Measurements from ENCODE around the gene UBL7.

Gene UBL7

DNA sequence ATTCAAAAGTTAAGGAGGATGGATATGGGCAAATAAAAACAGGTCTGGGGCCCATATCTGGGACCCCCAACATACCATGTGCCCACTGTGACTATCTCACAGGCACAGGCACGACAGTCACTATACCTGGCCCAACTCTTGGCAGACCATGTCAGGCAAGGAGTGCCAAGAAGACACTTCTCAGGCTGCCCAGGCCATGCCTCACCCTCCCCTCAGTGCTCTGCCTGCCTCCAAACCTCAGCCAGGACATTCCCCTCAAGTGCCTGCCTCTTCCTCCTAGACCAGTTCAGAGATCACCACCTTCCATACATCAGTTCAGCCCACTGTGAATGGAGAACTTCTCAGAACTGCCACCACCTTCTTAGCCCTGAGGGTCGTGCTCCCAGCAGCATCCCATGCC is 22.8 kb downstream of the UBL7 start:
- no peak for DNase-seq

DNA sequence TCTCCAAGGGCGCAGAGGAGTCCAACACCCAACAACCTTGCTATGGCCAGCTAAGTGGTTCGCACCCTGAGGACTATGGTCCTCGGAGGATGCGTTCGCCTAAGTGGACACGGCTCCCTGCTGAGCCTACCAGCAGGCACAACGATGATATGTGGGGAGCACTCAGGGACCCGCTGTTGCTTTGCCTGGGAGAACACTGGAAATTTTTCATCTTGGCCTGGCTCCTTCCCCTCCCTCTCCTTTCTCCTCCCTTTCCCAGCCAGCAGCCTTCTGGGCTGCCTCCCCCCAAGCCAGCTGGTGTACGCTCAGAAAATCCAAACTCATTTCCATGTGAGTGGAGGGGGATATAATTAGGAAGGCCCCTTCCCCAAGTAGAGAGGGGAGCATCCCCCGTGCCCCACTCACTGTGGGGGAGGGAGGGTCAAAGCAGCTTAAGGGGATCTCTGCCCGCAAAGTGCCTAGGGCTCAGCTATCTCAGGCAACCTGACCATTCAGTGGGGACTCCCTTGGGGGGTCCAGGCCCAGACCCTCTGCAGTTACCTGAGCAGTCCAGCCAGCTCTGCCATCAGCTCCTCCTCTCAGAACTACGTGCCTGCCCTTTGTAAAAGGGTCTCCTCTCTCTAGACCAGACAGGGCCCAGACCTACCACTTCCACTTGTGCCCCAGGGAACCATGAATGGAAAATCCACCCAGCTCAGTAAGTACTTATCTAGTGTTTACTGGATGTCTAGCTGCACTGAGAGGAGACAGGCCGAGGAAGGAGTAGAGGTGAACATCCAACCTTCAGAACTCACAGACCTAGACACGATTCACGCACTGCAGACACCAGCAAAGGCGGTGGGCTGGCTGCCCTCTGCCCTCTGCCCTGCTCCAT is 26.5 kb downstream of the UBL7 start:
- DNase-seq, result no peak

DNA sequence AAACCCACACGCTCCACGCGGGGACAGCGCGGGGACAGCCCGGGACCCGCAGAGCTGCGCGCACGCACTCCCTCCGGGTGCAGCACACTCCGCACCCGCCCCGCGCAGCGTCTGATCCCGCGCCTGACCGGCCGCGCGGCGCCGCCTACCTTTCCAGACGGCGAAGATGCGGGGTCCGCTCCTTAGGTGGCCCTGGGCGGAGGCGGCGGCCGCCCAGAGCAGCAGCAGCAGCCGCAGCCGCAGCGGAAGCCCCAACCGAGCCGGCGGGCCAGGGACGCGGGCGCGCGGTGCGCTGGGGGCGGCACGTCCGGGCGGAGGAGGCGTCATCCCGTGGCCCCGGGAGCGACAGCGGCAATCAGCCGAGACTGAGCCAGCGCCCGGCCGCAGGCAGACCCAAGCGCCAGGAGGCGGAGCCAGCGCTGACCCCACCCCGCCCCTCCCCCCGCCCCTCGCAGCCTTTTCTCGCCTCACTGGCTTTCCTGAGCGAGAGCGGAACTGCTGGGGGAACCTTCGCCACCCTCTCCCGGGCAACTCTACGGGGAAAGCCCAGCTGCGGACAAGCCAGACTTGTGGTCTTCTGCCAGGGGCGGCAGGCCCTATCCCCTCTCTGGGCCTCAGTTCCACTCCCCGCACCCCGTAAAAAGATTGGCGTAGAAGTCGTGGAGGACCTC is 27.2 kb downstream of the UBL7 start, which contains the start of gene SEMA7A:
Gene SEMA7A (minus strand): TSS at position 367 of the 671 bp plus-strand sequence. CDS start 40 bp downstream, at position 327.
- DNase-seq, result peak; percentile 5

DNA sequence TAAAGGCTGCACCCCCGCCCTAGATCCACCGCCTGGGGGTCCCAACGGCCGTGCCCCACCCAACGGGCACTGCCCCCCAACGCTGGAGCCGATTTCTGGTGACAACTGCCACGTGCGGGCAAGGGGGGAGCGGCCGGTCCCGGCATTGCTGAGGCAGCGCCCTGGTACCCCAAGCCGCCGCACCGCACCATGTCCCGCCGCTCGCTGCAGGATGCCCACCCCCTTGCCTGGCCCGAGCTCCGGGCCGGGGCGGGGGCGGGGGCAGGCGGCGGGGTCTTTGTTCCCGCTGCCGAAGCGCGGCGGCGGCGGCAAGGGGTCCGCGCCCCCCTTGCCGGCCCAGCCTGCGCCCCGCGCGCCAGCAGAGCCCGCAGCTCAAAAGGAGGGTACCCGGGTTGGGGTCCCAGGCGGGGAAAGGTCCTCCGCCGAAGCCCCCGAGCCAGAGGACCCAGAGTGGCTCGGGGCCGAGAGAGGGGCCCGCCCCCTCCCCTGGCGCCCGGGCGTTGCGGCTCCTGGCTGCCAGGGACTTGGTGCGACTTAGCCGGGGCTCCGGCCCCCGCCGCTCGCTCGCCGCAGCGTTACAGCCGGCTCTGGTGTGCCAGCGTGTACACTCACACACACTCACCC is 27.9 kb downstream of the UBL7 start:
- no peak for DNase-seq

DNA sequence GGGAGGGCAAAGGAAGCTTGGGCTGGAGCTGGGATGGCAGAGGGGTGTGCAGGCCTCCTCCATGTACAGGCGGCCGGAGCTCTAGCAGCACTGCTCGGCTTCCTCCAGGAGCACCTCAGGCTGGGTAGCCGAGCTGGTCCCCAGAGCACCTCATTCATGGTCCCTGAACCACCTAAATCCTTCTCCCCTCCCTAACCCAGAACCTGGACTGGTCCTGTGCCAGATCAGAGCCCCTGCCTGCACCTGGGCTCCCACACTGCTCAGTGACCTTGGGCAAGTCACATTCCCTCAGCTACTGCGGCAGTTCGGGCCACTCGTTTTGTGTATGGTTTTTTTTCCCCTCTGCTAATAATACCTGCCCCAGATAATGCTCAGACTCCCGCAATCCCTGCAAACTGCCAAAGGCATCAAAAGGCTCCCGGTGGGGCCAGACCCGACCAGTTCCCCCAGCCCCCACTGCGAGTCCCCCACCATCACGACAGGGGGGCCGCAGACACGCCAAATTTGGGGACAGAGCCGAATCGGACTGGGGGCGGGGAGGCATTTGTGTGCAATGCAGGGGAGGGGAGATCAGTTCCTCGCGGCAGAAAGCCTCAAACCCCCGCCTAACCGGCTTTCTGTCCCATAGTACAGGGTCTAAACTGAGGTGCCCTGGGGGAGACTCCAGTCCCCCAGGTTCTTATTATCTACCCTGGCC is 28.5 kb downstream of the UBL7 start:
- no peak for DNase-seq

DNA sequence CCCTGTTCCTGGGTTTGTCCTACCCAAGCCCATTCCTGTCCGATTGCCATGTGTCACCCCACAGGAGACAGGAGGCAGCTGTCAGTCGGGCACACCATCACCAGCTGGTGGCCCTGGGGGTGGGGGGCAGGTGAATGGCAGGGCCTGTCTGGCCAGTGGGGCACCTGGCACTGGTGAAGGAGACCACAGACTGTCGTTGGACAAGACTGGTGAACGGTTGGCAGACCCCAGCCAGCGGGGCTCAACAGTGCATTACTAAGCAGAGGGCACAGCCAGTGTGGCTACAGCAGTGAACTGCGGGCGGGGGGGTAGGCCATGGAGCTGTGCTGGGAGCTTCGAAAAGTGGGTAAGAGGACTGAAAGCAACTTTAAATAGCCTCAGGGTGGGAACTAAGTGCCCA is 29.3 kb downstream of the UBL7 start:
- DNase-seq, result no peak

DNA sequence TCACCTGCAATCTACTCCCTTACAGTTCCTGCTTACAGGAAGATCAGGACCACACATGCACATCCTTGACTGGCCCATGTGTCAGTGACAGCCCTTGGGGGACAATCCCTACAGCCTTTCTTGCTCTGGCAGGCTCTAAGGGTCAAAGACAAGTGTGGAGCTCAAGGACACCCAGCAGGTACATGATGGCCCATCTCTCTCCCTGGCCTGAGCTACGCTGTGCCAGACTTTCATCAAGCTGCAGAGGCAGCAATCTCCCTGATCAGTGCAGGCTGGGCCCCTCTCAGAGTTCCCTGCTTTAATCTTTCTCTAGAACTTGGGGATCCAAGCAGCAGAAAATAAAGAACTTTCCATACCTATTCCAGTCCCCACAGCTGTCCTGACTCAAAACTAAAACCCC is 29.8 kb downstream of the UBL7 start:
- DNase-seq, result no peak

DNA sequence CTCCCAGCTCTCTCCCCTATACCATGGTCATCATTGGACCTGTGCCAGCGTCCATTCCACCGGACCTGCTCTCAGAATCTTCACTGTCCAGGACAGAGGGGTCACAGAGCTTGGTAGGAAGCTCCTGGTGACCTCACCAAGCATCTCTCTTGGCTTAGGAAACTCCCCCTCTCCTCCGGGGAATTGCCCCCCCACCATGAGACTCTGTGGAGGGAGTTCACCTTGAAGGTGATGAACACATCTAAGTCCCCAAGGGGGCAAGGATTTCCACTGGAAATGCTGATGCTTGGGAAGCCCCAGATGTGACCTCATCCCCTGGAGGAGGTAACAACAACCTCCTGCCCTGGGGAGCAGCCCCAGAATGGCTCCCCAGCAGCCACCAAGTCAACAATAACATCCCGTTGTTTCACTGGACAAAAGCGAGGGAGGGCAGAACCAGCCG is 30.4 kb downstream of the UBL7 start:
- no peak for DNase-seq

DNA sequence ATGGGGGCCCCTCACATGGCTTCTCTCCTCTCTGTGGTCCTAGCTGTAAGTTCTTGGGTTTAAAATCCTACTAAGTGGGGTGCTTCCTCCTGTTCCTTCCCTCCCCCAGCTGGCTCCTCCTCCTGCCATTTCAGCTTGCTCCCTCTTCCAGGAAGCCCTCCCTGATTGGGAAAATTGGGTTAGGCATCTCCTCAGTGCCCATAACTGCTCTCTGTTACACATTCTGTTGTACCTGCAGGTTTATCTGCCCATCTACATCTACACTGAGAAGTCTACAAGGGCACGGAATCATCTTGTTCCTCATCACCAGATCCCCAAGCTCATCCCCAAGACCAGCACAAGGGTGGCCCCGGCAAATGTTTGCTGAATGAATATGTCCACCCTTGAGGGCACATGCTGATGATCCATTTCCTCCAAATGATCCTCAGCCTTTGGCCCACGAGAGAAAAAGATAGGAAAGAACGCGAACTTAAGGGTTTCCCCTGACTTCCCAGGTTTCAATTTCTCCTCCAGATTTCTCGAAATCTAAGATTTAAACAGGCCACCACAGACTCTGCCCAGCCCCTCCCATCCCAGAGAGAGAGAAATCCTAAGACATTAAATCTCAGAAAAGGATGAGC is 31.1 kb downstream of the UBL7 start:
- DNase-seq, result no peak

DNA sequence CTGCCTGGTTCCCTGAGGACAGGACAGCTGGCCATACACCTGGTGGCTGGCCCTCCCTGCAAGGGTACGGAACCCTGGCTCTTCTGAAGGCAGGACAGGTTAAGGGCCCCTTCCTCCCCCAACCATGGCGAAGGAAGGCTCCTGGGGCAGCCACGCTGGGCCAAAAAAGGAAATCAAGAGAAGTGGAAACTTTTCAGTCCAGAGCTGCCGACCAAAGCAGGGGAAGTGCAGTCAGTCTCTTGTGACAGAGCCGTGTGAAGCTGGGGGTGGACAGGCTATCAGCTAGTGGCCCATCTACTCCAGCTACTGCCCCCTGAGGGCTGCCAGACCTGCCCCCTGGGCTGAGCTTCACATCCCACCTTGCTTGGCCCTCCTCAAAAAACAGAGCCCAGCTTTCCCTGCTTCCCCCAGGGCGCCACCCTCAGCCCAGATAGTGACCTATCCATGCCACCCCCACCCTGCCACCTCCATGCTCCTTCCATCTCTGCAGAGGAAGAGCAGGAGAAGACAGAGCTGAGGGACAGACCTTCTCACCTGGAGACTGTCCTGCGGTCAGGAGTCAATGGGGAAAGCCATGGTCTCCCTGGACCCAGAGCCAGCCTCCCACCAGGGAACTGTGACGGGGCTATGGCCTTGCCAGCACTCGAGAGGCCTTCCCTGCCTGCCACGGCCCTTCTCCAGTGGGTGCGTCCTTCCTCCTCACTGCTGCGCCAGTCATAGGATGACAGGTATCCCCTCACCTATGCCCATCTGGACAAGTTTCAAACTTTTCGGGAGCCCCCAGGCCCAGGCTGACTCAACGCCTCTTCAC is 31.8 kb downstream of the UBL7 start:
- no peak for DNase-seq

DNA sequence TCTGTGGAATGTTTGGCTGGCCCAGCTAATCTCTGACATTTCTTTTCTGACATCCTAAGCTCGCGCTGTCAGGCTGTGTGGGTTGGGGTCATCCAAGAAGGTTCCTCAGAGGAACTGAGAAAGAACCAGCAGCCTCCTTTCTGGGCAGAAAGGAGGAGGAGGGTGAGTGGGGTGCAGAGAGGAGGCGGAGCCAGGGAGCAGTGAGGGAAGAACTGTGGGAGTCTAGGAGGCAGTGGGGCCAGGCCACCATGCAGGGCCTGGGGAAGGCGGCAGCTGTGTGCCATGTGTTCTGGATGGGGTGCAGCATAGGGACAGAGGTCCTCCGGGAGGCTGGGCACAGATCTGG is 32.5 kb downstream of the UBL7 start:
- DNase-seq, result no peak

DNA sequence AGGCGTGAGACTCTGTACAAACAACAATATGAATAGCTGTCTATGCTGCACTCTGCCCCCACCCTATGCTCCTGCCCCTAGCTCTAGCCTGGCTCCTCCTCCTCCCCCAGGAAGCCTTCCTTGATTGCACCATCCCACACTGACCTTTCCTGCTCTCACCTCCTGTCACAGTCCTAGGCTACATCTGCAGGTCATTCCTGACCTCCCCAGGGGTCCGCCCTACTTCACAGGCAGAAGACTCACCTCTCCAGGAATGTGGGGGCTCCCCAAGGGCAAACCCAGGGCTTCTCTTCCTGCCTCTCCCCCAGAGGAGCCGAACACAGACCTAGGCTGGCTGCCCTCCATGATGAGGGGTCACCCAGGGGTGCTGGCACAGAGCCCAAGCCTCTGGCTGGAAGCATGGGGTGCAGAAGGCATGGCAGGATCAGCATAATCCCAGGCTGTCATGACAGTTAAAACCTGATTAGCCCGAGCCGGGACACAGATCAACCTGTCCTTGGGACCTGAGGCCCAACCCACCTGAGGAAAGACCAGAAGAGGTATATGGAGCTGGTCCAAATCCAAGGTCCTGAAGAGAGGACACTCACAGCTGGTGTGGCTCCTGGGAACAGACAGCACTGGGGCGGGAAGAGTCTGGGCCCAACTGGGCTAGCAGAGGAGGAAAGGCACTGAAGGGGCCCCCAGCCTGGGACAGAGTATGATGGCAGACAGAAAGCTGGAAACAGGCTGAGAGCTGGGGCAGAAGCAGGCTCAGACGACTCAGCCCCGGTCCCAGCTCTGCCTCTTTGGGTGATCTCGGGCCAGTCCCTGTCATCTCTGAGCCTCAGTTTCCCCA is 33.1 kb downstream of the UBL7 start:
- no peak for DNase-seq

DNA sequence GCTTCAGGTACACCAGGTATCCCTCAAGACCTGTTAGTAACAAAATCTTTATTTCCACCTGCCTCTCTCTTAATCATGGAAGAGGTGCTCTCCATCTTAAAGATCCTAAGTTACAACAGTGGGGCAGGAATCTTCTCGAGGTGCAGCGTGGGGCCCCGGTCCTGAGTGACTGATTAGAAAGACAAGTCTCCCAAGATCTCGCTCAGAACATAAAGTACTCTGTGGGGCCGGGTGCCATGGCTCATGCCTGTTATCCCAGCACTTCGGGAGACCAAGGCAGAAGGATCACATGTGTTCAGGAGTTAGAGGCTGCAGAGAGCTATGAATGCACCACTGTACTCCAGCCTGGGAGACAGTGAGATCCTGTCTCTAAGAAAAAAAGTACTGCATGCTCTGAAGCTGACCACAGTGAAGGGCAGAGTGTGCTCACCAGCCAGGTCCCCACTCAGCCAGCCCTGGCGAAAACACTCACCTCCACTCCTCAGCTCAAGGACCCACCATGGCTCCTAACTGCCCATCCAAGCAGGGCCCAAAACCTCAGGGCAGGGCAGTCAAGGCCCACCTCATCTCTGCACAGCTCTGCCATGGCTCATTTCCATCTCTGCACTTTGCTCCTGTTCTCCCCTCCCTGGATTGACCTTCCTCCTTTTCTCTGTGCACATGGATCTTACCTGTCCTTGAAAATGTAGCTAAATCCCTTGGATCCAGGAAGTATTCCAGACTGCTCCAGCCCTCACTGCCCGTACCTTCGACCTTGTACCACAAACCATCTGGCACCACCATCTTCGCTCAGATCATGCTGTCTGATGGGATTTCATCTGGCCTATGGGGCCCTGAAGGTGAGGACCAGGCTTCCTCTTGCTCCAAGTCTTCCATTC is 34.3 kb downstream of the UBL7 start:
- no peak for DNase-seq

DNA sequence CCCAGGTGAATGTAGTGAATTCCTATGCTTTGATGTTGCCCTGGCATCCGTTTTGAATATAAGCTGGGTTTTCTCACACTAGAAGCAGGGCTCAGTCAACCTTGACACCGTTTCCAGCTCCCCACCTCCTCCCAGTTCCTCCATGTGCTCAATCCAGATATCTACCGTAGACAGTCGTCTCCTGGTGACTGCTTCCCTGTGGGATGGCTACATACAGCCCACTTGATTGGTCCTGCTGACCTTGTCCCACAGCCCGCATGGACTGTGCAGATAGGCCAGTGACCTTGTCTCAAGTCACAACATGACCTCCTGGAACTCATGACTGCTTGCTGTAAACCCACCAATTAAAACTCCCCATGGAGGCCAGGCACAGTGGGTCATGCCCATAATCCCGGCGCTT is 35.3 kb downstream of the UBL7 start:
- no peak for DNase-seq

DNA sequence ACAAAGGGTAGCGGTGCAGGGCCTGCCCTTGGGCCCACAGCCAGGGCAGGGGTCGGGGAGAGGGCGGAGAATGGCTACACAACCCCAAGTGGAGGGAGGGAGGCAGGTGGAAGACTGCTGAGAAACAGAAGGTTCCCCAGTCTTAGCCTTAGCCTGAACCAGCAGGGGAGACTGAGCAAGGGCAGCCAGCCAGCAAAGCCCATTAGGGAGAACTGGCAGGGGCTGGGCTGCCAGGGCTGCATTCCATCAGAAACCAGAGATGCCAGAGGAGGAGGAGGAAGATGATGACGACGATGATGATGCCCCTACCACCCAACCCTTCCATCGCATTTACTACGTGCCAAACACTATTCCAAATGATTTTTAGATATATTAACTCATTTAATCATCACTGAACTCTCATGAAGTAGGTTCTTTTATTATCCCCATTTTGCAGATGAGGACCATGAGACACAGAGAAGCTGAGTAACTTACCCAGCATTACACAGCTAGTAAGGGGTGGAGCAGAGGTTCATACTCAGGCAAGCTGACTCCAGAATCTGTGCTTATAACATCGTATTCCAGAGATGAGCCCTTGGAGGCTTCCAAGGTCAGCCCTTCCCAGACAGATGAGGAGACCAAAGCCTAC is 35.9 kb downstream of the UBL7 start:
- no peak for DNase-seq

DNA sequence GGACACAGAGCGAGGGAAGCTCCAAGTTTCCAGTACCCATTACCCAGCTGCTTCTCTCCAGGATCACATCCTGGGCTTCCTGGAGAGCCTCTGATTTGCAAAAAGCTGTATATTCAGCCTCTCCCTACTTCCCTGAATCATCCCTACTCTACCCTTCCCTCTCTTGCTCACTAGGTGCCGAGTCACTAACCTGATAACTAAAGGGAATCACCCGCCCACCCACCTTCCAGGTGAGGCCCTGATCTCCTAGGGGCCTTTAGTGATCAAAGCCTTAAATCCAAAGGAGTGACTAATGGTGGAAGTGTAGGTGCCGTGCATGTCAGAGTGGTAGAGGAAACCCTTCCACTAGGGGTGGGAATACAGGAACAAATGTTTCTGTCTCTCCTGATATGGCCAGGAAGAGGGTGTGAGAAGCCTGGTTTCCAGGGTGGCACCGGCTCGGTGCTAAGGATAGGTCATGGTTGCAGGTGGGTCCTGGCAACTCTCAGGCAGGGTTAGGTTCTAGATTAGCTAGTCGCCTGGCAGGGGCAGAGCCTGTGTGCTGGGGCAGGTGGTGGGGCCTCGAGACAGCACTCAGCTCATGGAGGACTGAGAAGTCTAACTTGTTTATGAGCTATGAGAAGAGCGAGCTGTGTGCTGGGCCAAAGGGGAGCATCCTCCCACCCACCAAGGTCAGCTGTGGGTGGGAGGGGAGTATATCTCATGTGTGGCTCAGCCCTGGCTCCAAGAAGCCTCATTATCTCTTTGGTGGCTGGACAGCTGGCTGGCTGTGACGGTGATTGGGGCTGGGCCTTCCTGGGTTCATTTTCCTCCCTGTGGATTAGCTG is 37.3 kb downstream of the UBL7 start:
- DNase-seq, result no peak

DNA sequence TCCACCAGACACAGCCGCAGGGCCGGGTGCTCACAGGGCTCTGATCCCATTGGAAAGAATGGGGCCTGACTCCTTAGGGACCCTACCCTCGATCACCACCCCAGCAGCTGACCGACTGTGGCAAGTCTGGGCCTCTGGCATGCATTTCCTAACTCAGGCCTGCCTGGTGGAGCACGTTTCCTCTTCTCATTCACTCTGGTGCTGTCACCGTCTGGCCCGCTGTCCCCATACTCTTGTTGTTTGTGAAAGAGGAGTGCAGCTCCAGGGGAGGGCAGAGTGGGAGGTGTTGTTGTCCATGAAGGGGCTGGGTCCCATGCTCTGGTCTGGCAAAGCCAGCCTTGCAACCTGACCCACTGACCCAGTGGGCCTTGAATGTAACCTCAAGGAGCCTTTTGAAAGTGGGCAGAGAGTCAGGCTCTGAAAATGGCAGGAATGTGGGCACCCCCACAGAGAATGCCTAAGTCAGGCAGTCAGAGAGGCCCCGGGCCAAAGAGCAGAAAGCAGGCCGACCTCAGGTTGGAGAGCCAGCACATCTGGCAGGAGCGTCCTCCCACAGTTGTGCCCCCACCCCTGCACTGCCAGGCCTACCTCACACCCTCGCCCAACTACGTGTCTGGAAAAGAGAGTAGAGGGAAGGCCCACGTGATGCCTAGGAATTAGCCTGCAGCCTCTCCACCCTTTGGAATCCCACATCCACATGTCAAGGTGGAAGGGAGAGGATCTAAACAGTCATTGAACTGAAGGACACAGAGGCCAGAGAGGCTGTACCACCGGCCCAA is 38.1 kb downstream of the UBL7 start:
- no peak for DNase-seq

DNA sequence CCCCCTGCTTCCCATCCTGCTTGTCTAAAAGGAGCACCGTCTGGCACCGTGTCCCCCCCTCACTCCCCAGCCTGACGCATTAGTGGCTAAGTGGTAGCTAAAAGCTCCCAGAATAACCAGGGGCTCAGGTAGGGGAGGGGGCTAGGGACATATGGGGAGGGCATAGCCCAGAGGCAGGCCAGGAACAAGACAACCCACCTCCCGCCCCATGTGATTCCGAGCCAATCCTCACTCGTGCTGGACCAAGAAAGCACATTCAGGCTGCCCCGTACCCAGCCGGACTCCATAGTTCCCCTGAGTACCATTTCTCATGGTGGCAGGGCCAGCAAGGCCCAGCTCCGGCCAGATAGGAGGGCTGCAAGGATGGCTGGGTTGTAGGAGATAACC is 38.7 kb downstream of the UBL7 start:
- no peak for DNase-seq
